Neural progenitor cell (in vitro differentiated cells): ENCODE results near the gene NPC1.

ENCODE experiments used
- CTCF ChIP-seq: fragments of 200-600 bp; sonication (generic); IDR thresholded peaks from 2 replicates; pipeline ENCODE4 v1.5.1; 2017; ENCODE audit warnings: antibody characterized with exemption, mild to moderate bottlenecking
- EZH2 ChIP-seq: fragments of 200-600 bp; sonication (generic); IDR thresholded peaks from 2 replicates; pipeline ENCODE4 v1.6.1; 2017; ENCODE audit warnings: antibody characterized with exemption, mild to moderate bottlenecking, moderate library complexity
- EZH2phosphoT487 ChIP-seq: fragments of 200-600 bp; sonication (generic); IDR thresholded peaks from 2 replicates; pipeline ENCODE4 v1.6.1; 2017; ENCODE audit warnings: antibody characterized with exemption

DNA sequence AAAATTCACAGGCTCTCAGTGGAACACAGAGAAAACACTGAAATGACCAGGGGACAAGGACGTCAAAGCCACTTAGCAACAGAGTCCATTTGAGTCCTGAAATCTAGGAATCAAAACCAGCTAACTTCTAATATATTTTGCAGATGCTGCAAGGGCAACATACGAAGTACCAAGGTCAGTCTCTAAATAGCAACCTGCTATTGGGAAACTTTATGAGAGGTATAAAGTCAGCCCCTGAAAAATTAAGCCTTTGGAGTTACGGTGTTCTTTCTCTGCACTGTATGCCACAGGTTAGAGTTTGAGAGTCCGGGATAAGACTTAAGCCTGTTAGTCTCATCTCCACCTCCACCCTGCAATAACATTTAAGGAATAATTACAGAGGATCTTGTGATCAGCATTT lies 13.3 kb downstream of the NPC1 start:
- TF ChIP-seq EZH2 (no peak), CTCF (no peak), EZH2phosphoT487 (no peak)
